ENCODE results near the gene TFR2. TPM values are rescaled to one million over a fixed set of nuclear protein-coding genes. Genes with fewer than 3 reads are reported as not detected.

The TFR2 gene
- total and polyA plus RNA-seq, 9 of the 15 experiments (the other 6 are each of a cell fraction or from before 2014, with no cell fraction given): 3.8 to 123 (median 51.1) TPM

GRCh38 chr7:100673302-100673941 is 32.1 kb upstream of the TFR2 start, which contains the start of gene GNB2 (continued):
- peak in 1 of 3 experiments; percentile 36; a peak in 2 of 6 replicates for TF ChIP-seq ZBTB11 (CRISPR knock-in tag; IDR thresholded peaks at IDR 0.05)
- TF ChIP-seq ZNF717 (CRISPR knock-in tag; IDR thresholded peaks at IDR 0.05): no peak
- no peak for TF ChIP-seq SRSF3 (IDR thresholded peaks at IDR 0.05; ENCODE audit: insufficient read depth, low read length)
- TF ChIP-seq MYC (IDR thresholded peaks at IDR 0.05; ENCODE audit: low read depth, low read length): peak; percentile 70
- no peak for TF ChIP-seq MYC (CRISPR knock-in tag; IDR thresholded peaks at IDR 0.05; ENCODE audit: borderline replicate concordance, low read depth)
- 0 out of 2 replicates have a peak, but pooled peaks have one; percentile 1 for TF ChIP-seq RUNX1 (IDR thresholded peaks at IDR 0.05; ENCODE audit: low read depth)
- TF ChIP-seq THAP7 (CRISPR knock-in tag; IDR thresholded peaks at IDR 0.05): peak; percentile 88
- no peak for TF ChIP-seq MED1 (CRISPR knock-in tag; IDR thresholded peaks at IDR 0.05; ENCODE audit: borderline replicate concordance)
- TF ChIP-seq CREB5 (CRISPR knock-in tag; IDR thresholded peaks at IDR 0.05): no peak
- peak; percentile 45; the same call in 1 of the 2 replicates for TF ChIP-seq ZFX (CRISPR knock-in tag; IDR thresholded peaks at IDR 0.05)
- TF ChIP-seq TAF1 (IDR thresholded peaks at IDR 0.05; ENCODE audit: control insufficient read depth, extremely low read depth, insufficient read depth, low read length, severe bottlenecking): peak; percentile 76
- TF ChIP-seq HNRNPL (IDR thresholded peaks at IDR 0.05; ENCODE audit: low read depth, low read length): peak; percentile 79
- peak; percentile 63; the same call in 1 of the 2 replicates for TF ChIP-seq ARID1B (IDR thresholded peaks at IDR 0.05)
- TF ChIP-seq RBM22 (IDR thresholded peaks at IDR 0.05; ENCODE audit: low read depth, low read length, poor library complexity, severe bottlenecking): peak; percentile 68
- TF ChIP-seq PRMT5 (CRISPR knock-in tag; IDR thresholded peaks at IDR 0.05): no peak
- no peak for TF ChIP-seq PURB (CRISPR knock-in tag; IDR thresholded peaks at IDR 0.05; ENCODE audit: low read depth)
- no peak for TF ChIP-seq ZNF41 (CRISPR knock-in tag; conservative IDR thresholded peaks at IDR 0.05)

All from K562 (cell line).